ENCODE data around the gene MAST4. TPM values are rescaled to one million over a fixed set of nuclear protein-coding genes. Genes with fewer than 3 reads are reported as not detected.

MAST4 gene
- total and polyA plus RNA-seq, 2 donors from 2014 or later: 27.3 to 31.4 TPM

DNA sequence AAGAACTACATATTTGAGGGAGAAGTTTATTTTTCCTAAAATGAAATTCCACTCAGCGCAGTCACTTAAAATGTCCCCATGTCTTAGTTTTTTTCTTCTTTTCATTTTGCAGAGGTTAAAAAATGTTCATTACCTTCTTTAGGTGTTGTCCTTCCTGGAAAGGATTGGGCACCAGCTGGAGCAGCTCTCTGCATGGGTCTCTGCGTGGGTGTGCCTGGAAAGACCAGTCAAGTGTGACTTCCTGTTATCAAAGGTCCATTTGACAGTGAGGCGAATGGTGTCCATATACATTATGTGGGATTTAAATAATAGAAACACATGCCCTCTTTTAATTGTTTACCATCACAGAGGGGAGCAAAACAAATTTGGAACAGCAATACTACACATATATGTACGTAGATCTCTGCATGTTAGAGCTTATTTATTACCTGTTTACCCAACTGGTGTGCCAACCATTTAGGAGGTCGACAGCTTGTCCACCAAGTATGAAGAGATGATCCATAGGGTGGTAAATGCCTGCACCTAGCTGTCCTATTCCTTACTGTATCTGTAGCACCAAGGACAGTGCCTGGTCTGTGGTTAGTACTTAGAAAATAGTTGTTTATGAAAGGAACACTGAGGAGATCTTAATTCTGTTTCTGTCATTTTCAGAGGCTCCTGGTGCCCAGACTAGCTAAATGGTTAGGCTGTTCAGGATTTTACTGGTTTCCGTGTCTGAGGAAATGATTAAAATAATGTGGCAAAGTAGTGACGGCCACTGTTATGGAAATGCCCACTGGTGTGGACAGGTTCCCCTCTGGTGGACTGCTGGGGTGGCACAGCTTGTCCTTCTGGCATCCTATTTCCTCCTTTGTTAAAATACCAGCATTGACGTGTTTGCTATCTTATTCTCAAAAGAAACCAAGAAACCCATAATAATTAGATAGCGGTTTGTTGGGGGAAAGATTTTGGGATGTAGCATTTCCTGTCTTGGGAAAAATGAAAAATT, 200.4 kb downstream of the MAST4 start:
- Histone ChIP-seq H3K9ac (ENCODE audit: low read length in 3 of 3) (no peak overlapping the region), H3K36me3 (ENCODE audit: control insufficient read depth in 2 of 3, insufficient read depth in 3 of 3, low read length in 3 of 3) (peaks cover 0 to 9% (median 3%) of the 10 kb centered on the region in 3 donors), H3K27ac (ENCODE audit: low read depth in 2 of 2, low read length in 2 of 2) (no peak overlapping the region), H3K27me3 (ENCODE audit: control insufficient read depth, insufficient read depth, low read length) (no peaks in the 10 kb centered on the region), H3K4me3 (ENCODE audit: low read length in 3 of 3) (no peak overlapping the region), H3K4me1 (ENCODE audit: control insufficient read depth in 2 of 3, insufficient read depth in 2 of 3, low read depth in 1 of 3, low read length in 3 of 3) (no peaks in the 10 kb centered on the region), H3K9me3 (ENCODE audit: control insufficient read depth in 2 of 3, insufficient read depth in 1 of 3, low read length in 3 of 3) (no peaks in the 10 kb centered on the region)
- intact Hi-C loops (cut with DNase I): no loop called here
- TF ChIP-seq, protein P1, sequence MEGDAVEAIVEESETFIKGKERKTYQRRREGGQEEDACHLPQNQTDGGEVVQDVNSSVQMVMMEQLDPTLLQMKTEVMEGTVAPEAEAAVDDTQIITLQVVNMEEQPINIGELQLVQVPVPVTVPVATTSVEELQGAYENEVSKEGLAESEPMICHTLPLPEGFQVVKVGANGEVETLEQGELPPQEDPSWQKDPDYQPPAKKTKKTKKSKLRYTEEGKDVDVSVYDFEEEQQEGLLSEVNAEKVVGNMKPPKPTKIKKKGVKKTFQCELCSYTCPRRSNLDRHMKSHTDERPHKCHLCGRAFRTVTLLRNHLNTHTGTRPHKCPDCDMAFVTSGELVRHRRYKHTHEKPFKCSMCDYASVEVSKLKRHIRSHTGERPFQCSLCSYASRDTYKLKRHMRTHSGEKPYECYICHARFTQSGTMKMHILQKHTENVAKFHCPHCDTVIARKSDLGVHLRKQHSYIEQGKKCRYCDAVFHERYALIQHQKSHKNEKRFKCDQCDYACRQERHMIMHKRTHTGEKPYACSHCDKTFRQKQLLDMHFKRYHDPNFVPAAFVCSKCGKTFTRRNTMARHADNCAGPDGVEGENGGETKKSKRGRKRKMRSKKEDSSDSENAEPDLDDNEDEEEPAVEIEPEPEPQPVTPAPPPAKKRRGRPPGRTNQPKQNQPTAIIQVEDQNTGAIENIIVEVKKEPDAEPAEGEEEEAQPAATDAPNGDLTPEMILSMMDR (IDR thresholded peaks at IDR 0.05; ENCODE audit: borderline replicate concordance, extremely low read depth, insufficient read depth): no peak
- FAIRE-seq: no peak
- peak in 2 of 5 donors; percentile 31 to 40 for DNase-seq

DNA sequence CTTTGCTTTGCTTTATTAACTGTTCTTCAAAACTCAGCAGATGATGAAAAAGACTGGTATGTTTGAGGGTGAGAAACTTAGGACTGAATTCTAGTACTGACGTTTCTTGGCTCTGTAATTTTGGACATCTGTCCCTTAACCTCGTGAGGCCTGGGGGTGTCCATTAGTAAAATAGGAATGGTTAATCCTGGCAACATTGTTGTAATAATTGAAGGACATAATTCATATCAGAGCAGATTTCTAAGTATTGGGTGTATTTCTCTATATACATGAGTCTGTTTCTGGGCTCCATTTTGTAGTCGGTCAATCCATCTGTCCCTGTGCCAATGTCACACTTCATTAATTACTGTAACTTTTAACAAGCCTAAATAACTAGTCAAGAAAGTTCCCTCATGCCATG, 206.7 kb downstream of the MAST4 start:
- DNase-seq (no peak), FAIRE-seq (no peak)
- Histone ChIP-seq H3K9me3 (ENCODE audit: control insufficient read depth in 2 of 3, insufficient read depth in 1 of 3, low read length in 3 of 3) (no peaks in the 10 kb centered on the region), H3K4me3 (ENCODE audit: low read length in 3 of 3) (no peak overlapping the region), H3K36me3 (ENCODE audit: control insufficient read depth in 2 of 3, insufficient read depth in 3 of 3, low read length in 3 of 3) (peaks cover 0 to 9% (median 0%) of the 10 kb centered on the region in 3 donors), H3K9ac (ENCODE audit: low read length in 3 of 3) (no peak overlapping the region), H3K27me3 (ENCODE audit: control insufficient read depth, insufficient read depth, low read length) (no peaks in the 10 kb centered on the region), H3K27ac (ENCODE audit: low read depth in 2 of 2, low read length in 2 of 2) (no peak overlapping the region), H3K4me1 (ENCODE audit: control insufficient read depth in 2 of 3, insufficient read depth in 2 of 3, low read depth in 1 of 3, low read length in 3 of 3) (no peaks in the 10 kb centered on the region)
- TF ChIP-seq, protein P1 (IDR thresholded peaks at IDR 0.05; ENCODE audit: borderline replicate concordance, extremely low read depth, insufficient read depth): no peak
- intact Hi-C loops (cut with DNase I): no loop called here

DNA sequence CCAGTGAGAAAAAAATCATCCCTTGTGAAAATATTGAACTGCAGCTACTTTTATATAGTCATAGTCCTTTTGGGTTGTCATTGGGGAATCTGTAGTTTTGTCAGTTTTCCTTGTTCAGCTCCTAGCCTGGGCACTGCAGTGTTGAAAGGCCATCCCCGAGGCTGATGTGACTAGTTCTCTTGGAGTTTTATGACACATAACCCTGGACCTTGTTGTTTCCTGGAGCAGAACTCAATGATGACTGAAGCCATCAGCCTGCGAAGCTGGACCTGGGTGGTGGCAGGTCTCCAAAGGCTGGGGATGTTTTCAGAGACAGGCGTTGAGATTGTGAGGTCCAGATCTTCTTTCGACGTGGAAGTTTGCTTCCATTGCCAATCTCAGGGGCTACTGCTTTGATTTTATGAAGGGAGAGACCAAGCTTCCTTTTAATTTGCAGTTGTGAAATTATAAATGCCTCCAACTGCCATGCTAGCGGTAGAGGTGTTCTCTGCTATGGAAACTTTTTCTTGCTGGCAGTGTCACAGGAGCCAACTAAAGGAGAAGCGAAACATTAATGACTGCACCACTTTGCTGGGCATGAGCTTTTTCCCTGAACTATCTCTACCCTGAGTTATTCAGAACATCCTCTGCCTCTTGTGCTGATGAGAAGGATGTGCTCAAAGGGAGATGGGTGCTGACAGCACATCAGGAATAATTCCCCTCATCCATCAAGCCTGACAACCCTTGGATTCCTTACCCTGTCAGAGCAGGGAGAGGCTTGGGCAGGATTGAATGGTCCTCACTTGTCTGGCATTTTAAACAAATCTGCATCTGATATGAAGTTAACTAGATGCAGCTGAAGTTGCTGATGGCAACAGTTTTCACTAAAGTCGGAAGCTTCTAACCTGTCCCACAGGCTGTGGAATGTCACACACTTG, 209.6 kb downstream of the MAST4 start:
- Histone ChIP-seq H3K4me1 (ENCODE audit: control insufficient read depth in 2 of 3, insufficient read depth in 2 of 3, low read depth in 1 of 3, low read length in 3 of 3) (no peaks in the 10 kb centered on the region), H3K9me3 (ENCODE audit: control insufficient read depth in 2 of 3, insufficient read depth in 1 of 3, low read length in 3 of 3) (no peaks in the 10 kb centered on the region), H3K27me3 (ENCODE audit: control insufficient read depth, insufficient read depth, low read length) (no peaks in the 10 kb centered on the region), H3K36me3 (ENCODE audit: control insufficient read depth in 2 of 3, insufficient read depth in 3 of 3, low read length in 3 of 3) (peaks cover 0 to 8% (median 4%) of the 10 kb centered on the region in 3 donors), H3K4me3 (ENCODE audit: low read length in 3 of 3) (no peak overlapping the region), H3K9ac (ENCODE audit: low read length in 3 of 3) (no peak overlapping the region), H3K27ac (ENCODE audit: low read depth in 2 of 2, low read length in 2 of 2) (no peak overlapping the region)
- DNase-seq (no peak), FAIRE-seq (no peak)
- intact Hi-C loops (cut with DNase I): no loop called here
- TF ChIP-seq, protein P1 (IDR thresholded peaks at IDR 0.05; ENCODE audit: borderline replicate concordance, extremely low read depth, insufficient read depth): no peak
